Caki2 (cell line): ENCODE measurements around the gene CLEC2L. TPM values are rescaled to one million over a fixed set of nuclear protein-coding genes. Genes with fewer than 3 reads are reported as not detected.
"Not testable (repeated sequence)": the region's sequence is repeated elsewhere in the genome, so short reads cannot be mapped to it uniquely, and the experiment has no call there.

Experiments used
- DNase-seq: peaks from one replicate; pipeline ENCODE4 v3.0.0-alpha.2; 2015; ENCODE audit warnings: low read depth
- in situ Hi-C: cut with HindIII; loops from 2 replicates; pipeline ENCODE4 v1.10.0; 2016; ENCODE audit warnings: low sequenced_read_pairs, low pct_unique_long_range_greater_than_20kb, mixed read lengths
- total RNA-seq: library from RNA; depleted of rRNA; stranded (reverse); fragments of >200 nt; shearing (Covaris generic); gene quantifications from 2 replicates; pipeline ENCODE4 v1.2.3, GENCODE V29; 2014; ENCODE audit warnings: low replicate concordance

The CLEC2L gene
- total RNA-seq, 1 experiment from 2014 or later: not detected

DNA sequence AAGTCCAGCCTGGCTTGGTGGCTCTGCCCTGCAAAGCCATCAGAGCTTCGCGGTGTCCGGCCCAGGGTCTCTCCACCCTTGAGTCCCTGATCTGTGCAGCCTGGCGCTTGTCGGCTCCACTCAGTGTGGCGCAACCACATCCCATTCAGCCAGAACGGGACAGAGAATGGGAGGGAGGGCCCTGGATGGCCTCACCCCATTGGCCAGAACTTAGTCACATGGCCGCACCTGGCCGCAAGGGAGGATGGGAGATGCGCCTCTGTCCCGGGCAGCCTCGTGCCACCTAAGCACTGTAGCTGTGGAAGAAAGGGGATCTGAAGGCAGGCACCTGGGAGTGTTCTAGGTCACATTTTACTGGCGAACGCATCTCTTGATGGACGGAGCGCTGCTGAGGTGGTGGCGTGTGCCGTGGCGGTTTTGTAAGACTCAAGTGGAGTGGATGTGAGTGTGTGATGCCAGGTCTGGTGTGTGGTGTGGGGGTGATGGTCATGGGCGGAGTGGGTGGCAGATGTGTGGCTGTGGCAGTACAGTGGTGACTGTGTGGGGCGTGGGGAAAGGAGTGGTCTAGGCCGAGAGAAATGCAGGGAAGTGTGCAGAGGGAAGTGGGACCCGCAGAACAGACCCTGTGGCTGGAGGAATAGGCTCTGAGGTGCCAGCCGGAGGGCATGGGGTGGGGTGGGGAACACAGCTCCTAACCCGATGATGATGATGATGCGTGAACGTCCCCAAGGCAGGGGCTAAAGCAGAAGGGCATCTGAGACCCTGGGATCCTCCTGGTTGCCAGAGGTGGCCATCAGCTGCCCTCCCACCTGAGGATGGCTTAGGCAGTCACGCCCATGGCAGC is 19.0 kb downstream of the CLEC2L start:
- in situ Hi-C loops: no loop called here
- DNase-seq: no peak

DNA sequence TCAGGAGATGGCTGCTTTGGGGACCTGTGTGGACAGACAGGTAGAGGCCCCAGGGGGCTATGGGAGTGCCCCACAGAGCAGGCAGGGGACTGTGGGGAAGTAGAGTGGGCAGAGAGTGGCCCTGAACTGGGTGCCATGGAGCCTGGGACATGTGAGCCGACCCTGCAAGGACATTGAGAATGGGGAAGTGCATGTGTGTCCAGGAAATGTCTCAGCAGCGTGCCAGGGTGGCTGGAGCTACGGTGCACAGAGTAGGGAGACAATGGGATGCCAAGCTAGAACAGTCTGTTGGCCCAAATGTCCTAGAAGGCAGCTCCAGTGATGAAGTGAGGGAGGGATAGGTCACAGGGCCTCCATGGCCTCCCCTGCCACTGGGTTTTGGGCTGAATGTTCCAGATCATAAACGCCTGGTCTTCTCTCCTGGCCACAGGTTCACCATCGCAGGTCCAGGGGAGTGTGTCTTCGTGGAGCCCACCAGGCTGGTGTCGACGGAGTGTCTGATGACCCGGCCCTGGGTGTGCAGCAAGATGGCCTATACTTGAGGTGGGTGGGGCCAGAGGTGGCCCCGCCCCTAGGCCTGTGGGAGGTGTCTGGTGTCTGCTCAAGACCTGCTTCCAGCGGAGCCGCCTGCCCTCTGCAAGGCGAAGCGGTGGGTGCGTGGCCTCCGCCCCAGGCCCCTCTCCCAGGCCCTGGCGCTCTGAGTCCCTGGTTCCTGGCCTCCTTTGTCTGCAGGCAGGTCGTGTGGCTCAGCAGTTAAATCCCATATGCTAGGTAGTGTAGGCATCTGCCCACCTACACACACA is 20.5 kb downstream of the CLEC2L start:
- in situ Hi-C loops: no loop called here
- DNase-seq: no peak

GRCh38 chr7:139544645-139545044 is 21.2 kb downstream of the CLEC2L start:
- in situ Hi-C loops: no loop called here
- DNase-seq: no peak

- in situ Hi-C loops: no loop called here
- no peak for DNase-seq
These were observed 25.0 kb downstream of the CLEC2L start for GRCh38 chr7:139548302-139549028.

GRCh38 chr7:139553991-139554700 is 30.7 kb downstream of the CLEC2L start:
- DNase-seq, in situ Hi-C loops: not testable (repeated sequence)

DNA sequence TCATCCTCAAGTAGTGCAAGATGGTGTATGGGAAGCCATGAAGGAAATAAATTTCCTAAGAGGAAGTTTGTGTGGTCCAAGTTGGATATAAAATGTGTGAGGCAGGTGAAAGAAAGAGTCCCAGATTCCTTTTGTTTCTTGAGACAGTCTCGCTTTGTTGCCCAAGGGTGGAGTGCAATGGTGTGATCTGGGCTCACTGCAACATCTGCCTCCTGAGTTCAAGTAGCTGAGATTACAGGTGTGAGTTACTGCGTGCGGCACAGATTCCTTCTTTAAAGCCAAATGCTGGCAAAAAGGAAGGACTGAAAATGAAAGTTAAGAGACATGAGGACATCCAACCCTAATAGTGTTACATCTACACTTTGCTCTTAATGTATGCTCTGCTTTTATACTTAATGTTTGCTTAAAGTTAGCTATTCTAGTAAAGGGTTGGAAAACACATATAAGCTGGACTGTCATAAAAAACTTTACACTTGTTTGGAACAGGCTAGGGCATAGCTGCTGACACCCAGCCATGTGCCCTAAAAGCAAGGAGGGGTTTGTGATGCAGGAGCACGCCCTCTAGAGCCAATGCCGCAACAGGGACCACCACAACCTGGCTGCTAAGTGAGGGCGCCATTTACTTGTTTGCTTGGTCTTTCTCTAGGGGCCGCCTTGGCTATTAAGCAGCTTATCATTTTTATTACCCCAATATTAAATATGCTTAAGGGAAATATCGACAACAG is 34.5 kb downstream of the CLEC2L start:
- in situ Hi-C loops: no loop called here

GRCh38 chr7:139559364-139560105 is 36.0 kb downstream of the CLEC2L start:
- in situ Hi-C loops: no loop called here

More for the DNA sequence above, 34.5 kb downstream of the CLEC2L start:
- DNase-seq: no peak

GRCh38 chr7:139560199-139560598 is 36.7 kb downstream of the CLEC2L start:
- no peak for DNase-seq
- in situ Hi-C loops: no loop called here

More at GRCh38 chr7:139559364-139560105, 36.0 kb downstream of the CLEC2L start:
- DNase-seq: no peak

GRCh38 chr7:139560678-139561077 is 37.2 kb downstream of the CLEC2L start:
- DNase-seq: no peak
- in situ Hi-C loops: no loop called here

GRCh38 chr7:139562491-139562890 is 39.0 kb downstream of the CLEC2L start:
- in situ Hi-C loops: no loop called here
- no peak for DNase-seq

DNA sequence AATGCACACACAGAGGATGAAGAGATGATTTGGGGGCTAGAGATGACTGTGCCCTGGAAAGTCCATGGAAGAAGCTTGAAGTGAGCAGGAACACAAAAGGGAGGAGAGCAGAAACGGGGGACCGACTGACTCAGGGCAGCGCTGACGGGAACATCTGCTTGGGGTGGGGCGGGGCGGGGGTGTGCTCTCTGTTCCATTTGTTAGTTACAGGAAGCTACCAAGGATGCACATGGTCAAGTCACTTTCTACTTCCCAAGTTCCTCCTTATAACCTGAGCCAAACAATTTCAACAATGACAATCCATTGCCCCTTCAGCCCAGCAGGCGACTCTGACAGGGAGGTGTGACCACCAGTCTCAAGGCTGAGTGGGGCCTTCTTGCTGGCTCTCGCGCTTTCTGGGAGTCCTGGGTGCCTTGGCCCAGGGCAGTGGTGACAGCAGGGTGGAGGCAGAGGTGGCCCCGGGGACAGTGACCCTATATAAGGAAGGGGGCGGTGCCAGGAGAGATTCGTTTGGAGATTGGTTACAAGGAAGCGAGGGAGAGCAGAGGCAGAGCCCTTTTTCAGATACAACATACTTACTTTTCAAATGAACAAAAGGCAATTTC is 39.6 kb downstream of the CLEC2L start:
- in situ Hi-C loops: no loop called here

DNA sequence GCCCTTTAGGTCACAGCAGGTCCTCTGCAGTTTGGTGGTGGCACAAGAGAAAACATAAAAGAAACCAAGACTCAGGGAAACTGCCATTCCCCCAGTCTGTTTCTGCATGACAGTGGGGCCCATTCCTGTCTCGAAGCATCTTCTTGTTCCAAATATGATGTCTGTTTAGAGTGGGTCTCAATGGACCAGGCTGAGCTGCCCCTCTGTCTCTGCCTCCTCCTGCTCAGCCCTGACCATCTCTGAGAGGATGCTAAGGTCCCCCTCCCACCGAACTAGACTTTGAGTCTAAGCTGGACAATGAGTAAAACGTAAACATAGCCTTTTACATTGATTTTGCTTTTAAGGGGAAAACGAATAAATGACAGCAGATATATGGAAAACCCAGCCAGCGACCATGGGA is 40.4 kb downstream of the CLEC2L start:
- no peak for DNase-seq
- in situ Hi-C loops: no loop called here

More for the DNA sequence above, 39.6 kb downstream of the CLEC2L start:
- no peak for DNase-seq

GRCh38 chr7:139566075-139566474 is 42.6 kb downstream of the CLEC2L start:
- DNase-seq: no peak
- in situ Hi-C loops: no loop called here

DNA sequence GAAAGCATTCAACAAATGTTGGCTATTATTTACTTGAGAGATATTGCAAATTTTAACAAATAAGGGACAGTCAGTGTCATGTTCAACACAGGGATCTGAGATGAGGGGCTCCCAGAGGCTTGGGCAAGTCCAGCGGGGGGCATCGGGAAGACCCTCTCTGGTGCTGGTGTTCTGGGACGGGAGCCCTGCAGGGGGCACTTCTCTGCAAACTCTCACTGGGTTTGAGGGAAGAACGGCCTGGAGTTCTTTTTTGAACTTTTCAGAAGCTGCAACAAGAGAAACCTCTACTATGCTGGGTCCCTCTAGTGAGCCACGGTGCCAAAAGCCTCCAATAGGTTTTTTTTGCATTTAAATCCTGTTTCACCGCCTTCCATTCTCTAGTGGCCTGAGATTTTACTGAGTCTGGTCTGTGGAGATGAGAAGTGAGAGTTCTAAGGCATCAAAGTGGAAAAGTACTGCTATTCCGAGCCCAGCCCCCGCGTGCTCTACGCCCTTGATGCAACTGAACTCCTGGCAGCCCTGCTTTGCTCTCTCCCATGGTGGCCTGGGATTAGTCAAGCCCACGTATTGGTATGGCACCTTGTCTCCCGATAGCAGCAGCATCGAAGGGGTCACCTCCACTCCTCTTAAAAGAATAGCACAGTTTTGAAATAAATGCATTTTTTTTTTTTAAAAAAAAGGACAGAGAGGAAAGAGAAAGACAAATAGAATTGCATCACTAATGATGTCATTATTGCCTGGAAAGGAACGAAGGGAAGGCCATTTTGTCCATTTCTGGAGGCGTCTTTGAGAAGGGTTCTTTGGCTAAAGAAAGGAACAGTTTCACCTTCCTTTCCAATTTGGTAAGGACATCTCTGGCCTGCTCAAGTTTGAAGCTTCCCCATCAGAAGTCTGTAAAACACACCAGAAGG is 43.5 kb downstream of the CLEC2L start:
- in situ Hi-C loops: no loop called here
- DNase-seq: no peak

- in situ Hi-C loops: no loop called here
- DNase-seq: no peak
These were observed 44.3 kb downstream of the CLEC2L start for GRCh38 chr7:139567647-139568345.
